RWPE2 (cell line): ENCODE data around the gene CCS.

Experiments used
- ATAC-seq: fragments of 200-7000 bp; cut with Tn5 transposase; 3 replicates; pipeline ENCODE4 v1.9.1; 2021; ENCODE audit warnings: low read depth
- DNase-seq: peaks from one replicate; pipeline ENCODE4 v3.0.0-alpha.2; 2020; ENCODE audit warnings: low spot score
- H3K27ac ChIP-seq: fragments of 450-650 bp; 2 replicates; pipeline ENCODE4 v1.5.1; 2017; ENCODE audit warnings: mild to moderate bottlenecking; ENCODE audit not compliant: poor library complexity, severe bottlenecking
- H3K27me3 ChIP-seq: fragments of 250-450 bp; sonication (Bioruptor Pico); 2 replicates; pipeline ENCODE4 v1.5.1; 2021; ENCODE audit warnings: mild to moderate bottlenecking, moderate library complexity; ENCODE audit not compliant: insufficient read depth, poor library complexity, severe bottlenecking
- H3K36me3 ChIP-seq: fragments of 250-450 bp; sonication (Bioruptor Pico); 2 replicates; pipeline ENCODE4 v1.5.1; 2020; ENCODE audit warnings: low read depth, mild to moderate bottlenecking, moderate library complexity
- H3K4me1 ChIP-seq: fragments of 250-450 bp; sonication (Bioruptor Pico); 2 replicates; pipeline ENCODE4 v1.5.1; 2021; ENCODE audit warnings: mild to moderate bottlenecking, moderate library complexity; ENCODE audit not compliant: insufficient read depth, poor library complexity, severe bottlenecking
- H3K4me3 ChIP-seq: fragments of 250-450 bp; sonication (Bioruptor Pico); 2 replicates; pipeline ENCODE4 v1.5.1; 2021; ENCODE audit warnings: mild to moderate bottlenecking, moderate library complexity; ENCODE audit not compliant: severe bottlenecking
- H3K9me3 ChIP-seq: fragments of 250-450 bp; sonication (Bioruptor Pico); 2 replicates; pipeline ENCODE4 v1.5.1; 2021; ENCODE audit warnings: mild to moderate bottlenecking, moderate library complexity; ENCODE audit not compliant: severe bottlenecking
- TF ChIP-seq, protein P1 (sequence below): fragments of 450-650 bp; IDR thresholded peaks from one replicate; pipeline ENCODE4 v1.5.1; 2017; ENCODE audit warnings: mild to moderate bottlenecking, moderate library complexity; ENCODE audit not compliant: poor library complexity, severe bottlenecking

CCS gene

GRCh38 chr11:66568124-66568916 is 24.7 kb upstream of the CCS start, which contains the start of gene CTSF:
TSS of gene CTSF (minus strand) at chr11:66568606. CDS start at chr11:66568486, 120 bp downstream.
- Histone ChIP-seq H3K4me3 (peak within 1 kb of the TSS; percentile 45), H3K27ac (no peak within 1 kb of the TSS)
- ATAC-seq, result peak; percentile 87

DNA sequence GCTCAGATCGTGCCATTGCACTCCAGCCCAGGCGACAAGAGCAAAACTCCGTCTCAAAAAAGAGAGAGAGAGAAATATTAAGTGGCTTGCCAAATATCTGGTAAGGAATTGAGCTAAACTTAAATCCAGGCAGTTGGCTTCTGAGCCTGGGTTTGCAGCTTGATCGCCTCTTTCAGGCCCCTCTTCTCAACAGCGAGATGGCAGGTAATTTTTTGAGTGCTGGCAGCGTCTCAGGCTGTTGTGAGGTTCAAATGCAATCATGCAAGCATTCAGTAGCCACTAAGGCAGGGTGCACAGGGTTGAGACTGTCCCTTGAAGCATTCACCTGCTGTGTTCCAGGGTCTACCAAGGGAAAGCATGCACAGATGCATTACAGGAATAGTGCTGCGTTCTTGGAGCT is 23.9 kb upstream of the CCS start:
- no peak overlapping the region for H3K4me3 ChIP-seq
- no peaks in the 10 kb centered on the region for H3K4me1 ChIP-seq
- TF ChIP-seq, protein P1, sequence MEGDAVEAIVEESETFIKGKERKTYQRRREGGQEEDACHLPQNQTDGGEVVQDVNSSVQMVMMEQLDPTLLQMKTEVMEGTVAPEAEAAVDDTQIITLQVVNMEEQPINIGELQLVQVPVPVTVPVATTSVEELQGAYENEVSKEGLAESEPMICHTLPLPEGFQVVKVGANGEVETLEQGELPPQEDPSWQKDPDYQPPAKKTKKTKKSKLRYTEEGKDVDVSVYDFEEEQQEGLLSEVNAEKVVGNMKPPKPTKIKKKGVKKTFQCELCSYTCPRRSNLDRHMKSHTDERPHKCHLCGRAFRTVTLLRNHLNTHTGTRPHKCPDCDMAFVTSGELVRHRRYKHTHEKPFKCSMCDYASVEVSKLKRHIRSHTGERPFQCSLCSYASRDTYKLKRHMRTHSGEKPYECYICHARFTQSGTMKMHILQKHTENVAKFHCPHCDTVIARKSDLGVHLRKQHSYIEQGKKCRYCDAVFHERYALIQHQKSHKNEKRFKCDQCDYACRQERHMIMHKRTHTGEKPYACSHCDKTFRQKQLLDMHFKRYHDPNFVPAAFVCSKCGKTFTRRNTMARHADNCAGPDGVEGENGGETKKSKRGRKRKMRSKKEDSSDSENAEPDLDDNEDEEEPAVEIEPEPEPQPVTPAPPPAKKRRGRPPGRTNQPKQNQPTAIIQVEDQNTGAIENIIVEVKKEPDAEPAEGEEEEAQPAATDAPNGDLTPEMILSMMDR, result no peak
- ATAC-seq (no peak), DNase-seq (no peak)
- no peaks in the 10 kb centered on the region for H3K36me3 ChIP-seq
- no peaks in the 10 kb centered on the region for H3K9me3 ChIP-seq
- no peaks in the 10 kb centered on the region for H3K27me3 ChIP-seq
- H3K27ac ChIP-seq, result no peak overlapping the region

More at GRCh38 chr11:66568124-66568916, 24.7 kb upstream of the CCS start, which contains the start of gene CTSF:
- Histone ChIP-seq H3K36me3 (no peaks in the 10 kb centered on the region), H3K9me3 (no peaks in the 10 kb centered on the region), H3K4me1 (no peaks in the 10 kb centered on the region), H3K27me3 (no peaks in the 10 kb centered on the region)
- DNase-seq, result peak; percentile 86
- TF ChIP-seq, protein P1, result no peak

DNA sequence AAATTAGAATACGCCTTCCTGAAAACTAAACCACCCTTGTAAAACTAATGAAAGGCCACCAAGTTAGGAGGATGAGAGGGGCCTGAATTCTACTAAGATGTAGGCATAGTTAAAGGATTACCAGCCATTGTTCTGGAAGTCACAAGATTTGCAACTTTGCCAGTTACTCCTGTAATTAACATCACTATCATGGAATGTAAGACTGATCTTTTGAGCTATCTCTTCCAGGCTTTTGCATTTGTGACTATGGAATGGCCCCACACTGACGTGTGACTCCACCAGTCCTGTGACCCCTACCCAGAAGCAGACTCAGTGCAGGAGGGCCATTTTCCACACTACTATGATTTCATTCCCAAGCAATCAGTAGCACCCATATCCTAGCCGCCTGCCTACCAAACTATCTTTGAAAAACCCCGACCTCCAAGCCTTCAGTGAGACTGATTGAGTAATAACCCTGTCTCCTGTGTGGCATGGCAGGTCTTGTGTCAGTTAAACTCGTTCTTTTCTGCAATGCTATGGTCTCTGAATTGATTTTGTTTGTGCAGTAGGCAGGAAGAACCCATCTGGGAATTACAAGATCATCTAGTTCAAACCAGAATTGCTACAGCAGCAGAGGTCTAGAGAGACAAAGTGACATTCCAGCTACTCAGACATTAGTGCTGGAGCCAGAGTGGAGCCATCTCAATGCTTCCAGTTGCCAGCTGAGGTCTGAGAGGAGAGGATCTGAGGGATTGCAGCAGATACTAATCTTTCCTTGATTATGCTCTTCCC is 22.7 kb upstream of the CCS start:
- TF ChIP-seq, protein P1, result no peak
- Histone ChIP-seq H3K27me3 (no peaks in the 10 kb centered on the region), H3K9me3 (no peaks in the 10 kb centered on the region), H3K36me3 (no peaks in the 10 kb centered on the region), H3K4me3 (no peak overlapping the region), H3K27ac (no peak overlapping the region), H3K4me1 (no peaks in the 10 kb centered on the region)
- ATAC-seq (no peak), DNase-seq (no peak)

DNA sequence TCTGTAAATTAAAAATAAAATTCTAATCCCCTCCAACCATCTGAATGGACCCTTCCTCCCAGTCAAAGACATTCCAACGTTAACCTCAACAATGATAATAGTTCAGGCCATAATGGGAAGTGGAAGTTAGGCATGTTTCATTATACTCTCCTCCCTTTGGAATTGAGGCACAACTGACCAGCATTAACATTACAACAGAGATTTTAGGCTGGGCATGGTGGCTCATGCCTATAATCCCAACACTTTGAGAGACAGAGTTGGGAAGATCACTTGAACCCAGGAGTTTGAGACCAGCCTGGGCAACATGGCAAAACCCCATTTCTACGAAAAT is 22.2 kb upstream of the CCS start:
- no peak overlapping the region for H3K4me3 ChIP-seq
- no peaks in the 10 kb centered on the region for H3K27me3 ChIP-seq
- DNase-seq, result no peak
- H3K36me3 ChIP-seq, result no peaks in the 10 kb centered on the region
- ATAC-seq, result no peak
- TF ChIP-seq, protein P1, result no peak
- H3K27ac ChIP-seq, result no peak overlapping the region
- H3K4me1 ChIP-seq, result no peaks in the 10 kb centered on the region
- H3K9me3 ChIP-seq, result no peaks in the 10 kb centered on the region
